Tibial nerve (tissue), 4 donors: Measurements from ENCODE around the gene MED13L.

Experiments used
- EP300 ChIP-seq, 2 donors: sonication (generic); formaldehyde crosslinking; IDR thresholded peaks; one replicate each; pipeline ENCODE4 v1.6.1; 2017; ENCODE audit warnings: antibody characterized with exemption in 2 of 2, mild to moderate bottlenecking in 1 of 2
- POLR2A ChIP-seq, 2 donors: fragments of 450-650 bp; IDR thresholded peaks; one replicate each; pipeline ENCODE4 v1.6.1; 2017; ENCODE audit warnings: antibody characterized with exemption in 2 of 2, mild to moderate bottlenecking in 2 of 2, moderate library complexity in 2 of 2
- TF ChIP-seq, protein P1 (sequence below), 5 experiments: fragments of 200-600 bp in 3 of 5; fragments of 450-650 bp in 2 of 5; sonication (generic) in 3 of 5; IDR thresholded peaks; one replicate each; pipeline ENCODE4 v1.5.1; 2016 to 2019; ENCODE audit warnings: antibody characterized with exemption in 5 of 5, mild to moderate bottlenecking in 3 of 5, moderate library complexity in 2 of 5

DNA sequence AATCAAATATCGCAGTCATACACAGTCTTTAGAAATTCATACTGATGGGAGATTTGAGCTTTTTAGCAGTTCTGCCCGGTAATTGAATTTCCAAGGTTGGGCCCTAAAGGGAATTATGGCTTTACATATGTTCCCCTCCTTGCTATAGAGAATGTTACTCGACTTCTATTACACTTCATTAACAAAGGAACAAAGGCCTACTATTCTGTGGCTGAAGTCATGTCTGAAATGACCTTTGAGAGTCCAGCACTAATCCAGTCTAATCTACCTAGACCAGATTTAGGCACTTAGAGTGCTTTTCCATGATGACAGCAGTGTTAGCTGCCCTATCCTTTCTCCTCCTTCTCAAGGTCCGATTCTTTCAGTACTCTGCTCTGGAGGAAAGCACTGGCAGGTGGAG is 305.3 kb downstream of the MED13L start:
- no peak for TF ChIP-seq POLR2A (IDR thresholded peaks at IDR 0.05)
- TF ChIP-seq, protein P1, sequence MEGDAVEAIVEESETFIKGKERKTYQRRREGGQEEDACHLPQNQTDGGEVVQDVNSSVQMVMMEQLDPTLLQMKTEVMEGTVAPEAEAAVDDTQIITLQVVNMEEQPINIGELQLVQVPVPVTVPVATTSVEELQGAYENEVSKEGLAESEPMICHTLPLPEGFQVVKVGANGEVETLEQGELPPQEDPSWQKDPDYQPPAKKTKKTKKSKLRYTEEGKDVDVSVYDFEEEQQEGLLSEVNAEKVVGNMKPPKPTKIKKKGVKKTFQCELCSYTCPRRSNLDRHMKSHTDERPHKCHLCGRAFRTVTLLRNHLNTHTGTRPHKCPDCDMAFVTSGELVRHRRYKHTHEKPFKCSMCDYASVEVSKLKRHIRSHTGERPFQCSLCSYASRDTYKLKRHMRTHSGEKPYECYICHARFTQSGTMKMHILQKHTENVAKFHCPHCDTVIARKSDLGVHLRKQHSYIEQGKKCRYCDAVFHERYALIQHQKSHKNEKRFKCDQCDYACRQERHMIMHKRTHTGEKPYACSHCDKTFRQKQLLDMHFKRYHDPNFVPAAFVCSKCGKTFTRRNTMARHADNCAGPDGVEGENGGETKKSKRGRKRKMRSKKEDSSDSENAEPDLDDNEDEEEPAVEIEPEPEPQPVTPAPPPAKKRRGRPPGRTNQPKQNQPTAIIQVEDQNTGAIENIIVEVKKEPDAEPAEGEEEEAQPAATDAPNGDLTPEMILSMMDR (IDR thresholded peaks at IDR 0.05): no peak
- TF ChIP-seq EP300 (IDR thresholded peaks at IDR 0.05): no peak
